NT2/D1 (cell line): ENCODE data around the gene KBTBD3.

ENCODE experiments used
- SUZ12 ChIP-seq: IDR thresholded peaks from 2 replicates; pipeline ENCODE4 v1.6.1; 2011; ENCODE audit not compliant: insufficient read length, insufficient read depth; ENCODE audit errors: extremely low read depth
- YY1 ChIP-seq: IDR thresholded peaks from 2 replicates; pipeline ENCODE4 v1.6.1; 2011; ENCODE audit not compliant: insufficient read length, insufficient read depth
- ZNF274 ChIP-seq: IDR thresholded peaks from 2 replicates; pipeline ENCODE4 v1.6.1; 2011; ENCODE audit warnings: mild to moderate bottlenecking, low read depth, low read length

DNA sequence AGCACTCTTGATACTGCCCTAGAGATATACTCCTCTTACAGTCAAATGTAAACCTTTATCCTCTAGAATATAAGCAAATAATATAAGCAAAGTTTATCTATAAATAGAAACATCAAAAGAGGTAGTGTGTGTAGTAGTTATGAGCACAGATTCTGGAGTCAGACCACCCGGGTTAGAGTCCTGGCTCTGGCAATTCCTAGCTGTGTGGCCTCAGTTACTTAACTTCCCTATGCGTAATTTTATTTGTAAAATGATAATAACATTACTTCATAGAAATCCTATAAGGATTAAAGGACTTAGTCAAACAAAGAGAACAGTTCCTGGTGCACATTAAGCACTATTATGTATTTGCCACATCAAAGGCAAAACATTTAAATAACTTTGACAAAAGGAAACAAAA, 62.1 kb downstream of the KBTBD3 start:
- TF ChIP-seq YY1, result no peak
- TF ChIP-seq ZNF274, result no peak
- TF ChIP-seq SUZ12, result no peak
